HCT116 (cell line): ENCODE results near the gene NOXA1. TPM values are rescaled to one million over a fixed set of nuclear protein-coding genes. Genes with fewer than 3 reads are reported as not detected.

Source experiments
- ATAC-seq: fragments of 200-7000 bp; cut with Tn5 transposase; 2 replicates; pipeline ENCODE4 v1.9.1; 2020; ENCODE audit warnings: mild to moderate bottlenecking, moderate library complexity
- BruUV-seq: library from RNA; stranded (reverse); fragments of 400-500 nt; replicated peaks from 2 replicates; lab custom pipeline; 2021; lab: Mats Ljungman, UMichigan
- CTCF ChIA-PET: fragments of 300-600 bp; sonication (Branson Sonifier 250); formaldehyde crosslinking; loops from one replicate; lab custom pipeline; 2021; ENCODE audit warnings: antibody characterized with exemption; lab: Charles Lee
- POLR2A ChIA-PET: fragments of 300-600, 350-600 bp; sonication (Branson Sonifier 250); formaldehyde crosslinking; loops from one replicate; lab custom pipeline; 2021; ENCODE audit warnings: antibody characterized with exemption; lab: Charles Lee
- RAD21 ChIA-PET, 2 experiments: fragments of 300-600 bp; sonication (Branson Sonifier 250); formaldehyde crosslinking; loops; one replicate each; lab custom pipeline; 2023; ENCODE audit warnings: low total read pairs in 2 of 2; ENCODE audit not compliant: uncharacterized antibody in 2 of 2, unreplicated experiment in 2 of 2, low non-redundant PET in 1 of 2; lab: Charles Lee
- DNase-seq: peaks from one replicate; pipeline ENCODE4 v3.0.0-alpha.2; 2010; ENCODE audit warnings: low read depth, low spot score
- H2AFZ ChIP-seq: fragments of 200-600 bp; shearing (Covaris generic), sonication (generic); 2 replicates; pipeline ENCODE4 v1.6.1; 2017; ENCODE audit warnings: low read depth, mixed run types, mixed read lengths, antibody characterized with exemption, low read length; ENCODE audit not compliant: poor library complexity, severe bottlenecking
- H3K27ac ChIP-seq: 2 replicates; pipeline ENCODE4 v1.5.1; 2012; ENCODE audit warnings: low read depth, low read length
- H3K27me3 ChIP-seq: fragments of 200-600 bp; sonication (generic); 2 replicates; pipeline ENCODE4 v1.6.1; 2016; ENCODE audit warnings: mixed run types, low read length, mixed read lengths; ENCODE audit not compliant: insufficient read depth
- H3K36me3 ChIP-seq, 2 experiments: fragments of 200-500 bp in 1 of 2; fragments of 200-600 bp in 1 of 2; sonication (Bioruptor generic) in 1 of 2; sonication (generic) in 1 of 2; 2 replicates each; pipeline versions ENCODE4 v1.5.1 to v1.6.1; 2014 to 2016; ENCODE audit warnings: low read length in 2 of 2, inconsistent platforms in 1 of 2, mixed read lengths in 1 of 2, mixed run types in 1 of 2; ENCODE audit not compliant: insufficient read depth in 2 of 2, control insufficient read depth in 1 of 2
- H3K4me1 ChIP-seq, 2 experiments: fragments of 200-600 bp in 1 of 2; sonication (generic) in 1 of 2; 2 replicates each; pipeline versions ENCODE4 v1.5.1 to v1.6.1; 2012 to 2017; ENCODE audit warnings: low read length in 2 of 2, inconsistent platforms in 1 of 2, mild to moderate bottlenecking in 1 of 2, mixed read lengths in 1 of 2, mixed run types in 1 of 2, moderate library complexity in 1 of 2; ENCODE audit not compliant: insufficient read depth in 2 of 2, control insufficient read depth in 1 of 2
- H3K4me2 ChIP-seq: fragments of 200-600 bp; sonication (generic); 2 replicates; pipeline ENCODE4 v1.6.1; 2017; ENCODE audit warnings: mixed run types, low read length, mixed read lengths
- H3K4me3 ChIP-seq, 2 experiments: fragments of 200-600 bp in 1 of 2; sonication (generic) in 1 of 2; replicated peaks in 1 of 2; 2 replicates each; pipeline ENCODE4 v1.5.1; 2011 to 2016; ENCODE audit warnings: low read length in 2 of 2, control low read depth in 1 of 2, low read depth in 1 of 2, mild to moderate bottlenecking in 1 of 2, mixed read lengths in 1 of 2, mixed run types in 1 of 2
- H3K79me2 ChIP-seq: fragments of 200-600 bp; sonication (generic); 2 replicates; pipeline ENCODE4 v1.6.1; 2017; ENCODE audit warnings: mild to moderate bottlenecking, mixed run types, low read length, moderate library complexity, mixed read lengths; ENCODE audit not compliant: insufficient read depth
- H3K9ac ChIP-seq: fragments of 200-600 bp; sonication (generic); 2 replicates; pipeline ENCODE4 v1.6.1; 2016; ENCODE audit warnings: low read length, mixed read lengths
- H3K9me2 ChIP-seq: fragments of 200-600 bp; sonication (generic), shearing (Covaris generic); 2 replicates; pipeline ENCODE4 v1.6.1; 2017; ENCODE audit warnings: mixed run types, mild to moderate bottlenecking, moderate library complexity; ENCODE audit not compliant: insufficient read depth
- H3K9me3 ChIP-seq, 2 experiments: fragments of 200-500 bp in 1 of 2; fragments of 200-600 bp in 1 of 2; sonication (Bioruptor generic) in 1 of 2; sonication (generic) in 1 of 2; 2 replicates each; pipeline ENCODE4 v1.6.1; 2014 to 2017; ENCODE audit warnings: low read length in 2 of 2, mixed read lengths in 2 of 2, inconsistent platforms in 1 of 2, low read depth in 1 of 2, mild to moderate bottlenecking in 1 of 2, mixed run types in 1 of 2, moderate library complexity in 1 of 2; ENCODE audit not compliant: control insufficient read depth in 1 of 2, insufficient read depth in 1 of 2
- H4K20me1 ChIP-seq: fragments of 200-600 bp; sonication (generic), shearing (Covaris generic); 2 replicates; pipeline ENCODE4 v1.6.1; 2017; ENCODE audit warnings: mixed run types, mild to moderate bottlenecking, moderate library complexity; ENCODE audit not compliant: insufficient read depth
- CBX3 ChIP-seq: IDR thresholded peaks from 2 replicates; pipeline ENCODE4 v1.6.1; 2012; ENCODE audit warnings: low read depth
- CEBPB ChIP-seq: IDR thresholded peaks from 2 replicates; pipeline ENCODE4 v1.6.1; 2012; ENCODE audit warnings: low read depth
- EGR1 ChIP-seq: IDR thresholded peaks from 2 replicates; pipeline ENCODE4 v1.6.1; 2012; ENCODE audit warnings: low read depth
- EZH2phosphoT487 ChIP-seq: fragments of 200-600 bp; IDR thresholded peaks from 2 replicates; pipeline ENCODE4 v1.6.1; 2018; ENCODE audit warnings: antibody characterized with exemption, borderline replicate concordance
- POLR2A ChIP-seq: IDR thresholded peaks from 2 replicates; pipeline ENCODE4 v1.7.0; 2011; ENCODE audit warnings: borderline replicate concordance; ENCODE audit not compliant: insufficient read depth, insufficient read length; ENCODE audit errors: extremely low read depth
- RAD21 ChIP-seq: IDR thresholded peaks from 2 replicates; pipeline ENCODE4 v1.6.1; 2012; ENCODE audit warnings: low read depth, mild to moderate bottlenecking
- SIN3A ChIP-seq: IDR thresholded peaks from 2 replicates; pipeline ENCODE4 v1.6.1; 2012; ENCODE audit warnings: low read depth
- YY1 ChIP-seq: IDR thresholded peaks from 2 replicates; pipeline ENCODE4 v1.6.1; 2011; ENCODE audit warnings: low read length, low read depth, moderate library complexity, mild to moderate bottlenecking; ENCODE audit not compliant: insufficient replicate concordance; ENCODE audit errors: extremely low read depth
- intact Hi-C: fragments of 100-400 bp; cut with micrococcal nuclease; formaldehyde crosslinking; loops from 2 replicates; pipeline ENCODE4 v1.10.0; 2022
- total RNA-seq: library from RNA; stranded (reverse); gene quantifications from one replicate; pipeline ENCODE4 v1.2.1, GENCODE V29; 2021; ENCODE audit not compliant: unreplicated experiment
- TF ChIP-seq, protein P1 (sequence below): IDR thresholded peaks from 2 replicates; pipeline ENCODE4 v1.6.1; 2012; ENCODE audit warnings: low read depth

NOXA1 gene
- total RNA-seq, 1 experiment from 2014 or later = 13.2 TPM

DNA sequence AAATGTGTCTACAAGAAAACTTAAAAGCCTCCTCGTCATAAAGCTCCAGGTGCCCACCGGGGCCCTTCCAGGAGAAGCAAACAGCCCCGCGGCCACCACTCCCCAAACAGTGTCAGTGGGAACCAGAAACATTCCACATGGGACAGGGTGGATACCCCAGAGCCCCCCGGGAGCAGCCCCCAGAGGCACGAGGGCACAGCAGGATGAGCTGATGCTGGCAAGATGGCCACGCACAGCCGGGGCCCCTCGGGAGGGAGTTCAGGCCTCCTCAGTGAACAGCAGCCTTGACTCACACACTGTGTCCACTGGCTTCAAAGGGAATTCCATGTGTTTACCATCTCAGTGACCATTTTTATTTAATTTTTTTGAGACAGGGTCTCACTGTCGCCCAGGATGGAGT is 10.8 kb upstream of the NOXA1 start:
- Histone ChIP-seq H3K9me3 (no peaks in the 10 kb centered on the region), H4K20me1 (no peaks in the 10 kb centered on the region), H2AFZ (no peak overlapping the region), H3K27me3 (no peaks in the 10 kb centered on the region), H3K9me2 (no peaks in the 10 kb centered on the region), H3K79me2 (peaks cover 30% of the 10 kb centered on the region; the same call in 1 of the 2 replicates), H3K27ac (peak overlapping the region; percentile 95), H3K36me3 (no peaks in the 10 kb centered on the region), H3K4me1 (peaks cover 43 to 61% of the 10 kb centered on the region in 2 experiments), H3K4me2 (peak overlapping the region; percentile 89), H3K9ac (peak overlapping the region; percentile 78), H3K4me3 (no peak overlapping the region)
- no TSS peak for BruUV-seq
- intact Hi-C loops = no loop called here
- ChIA-PET POLR2A (interaction anchor here (1.0 to 2.2 kb wide), 3 partner anchors 10 to 172 kb away, joined by 3 to 10 read pairs (median 3); partner anchors contain the start of genes EXD3, NOXA1, NRARP and TUBB4B), RAD21 (interaction anchor here in 1 of 2 experiments (1.2 kb wide), 1 partner anchor 126 kb away, joined by 3 read pairs; no protein-coding TSS in a partner anchor), CTCF (interaction anchor here (1.0 to 1.7 kb wide), 2 partner anchors 11 to 172 kb away, joined by 3 to 7 read pairs; partner anchors contain the start of genes EXD3, NOXA1 and TUBB4B)
- no peak for DNase-seq
- peak; percentile 33 for ATAC-seq
- TF ChIP-seq, protein P1, sequence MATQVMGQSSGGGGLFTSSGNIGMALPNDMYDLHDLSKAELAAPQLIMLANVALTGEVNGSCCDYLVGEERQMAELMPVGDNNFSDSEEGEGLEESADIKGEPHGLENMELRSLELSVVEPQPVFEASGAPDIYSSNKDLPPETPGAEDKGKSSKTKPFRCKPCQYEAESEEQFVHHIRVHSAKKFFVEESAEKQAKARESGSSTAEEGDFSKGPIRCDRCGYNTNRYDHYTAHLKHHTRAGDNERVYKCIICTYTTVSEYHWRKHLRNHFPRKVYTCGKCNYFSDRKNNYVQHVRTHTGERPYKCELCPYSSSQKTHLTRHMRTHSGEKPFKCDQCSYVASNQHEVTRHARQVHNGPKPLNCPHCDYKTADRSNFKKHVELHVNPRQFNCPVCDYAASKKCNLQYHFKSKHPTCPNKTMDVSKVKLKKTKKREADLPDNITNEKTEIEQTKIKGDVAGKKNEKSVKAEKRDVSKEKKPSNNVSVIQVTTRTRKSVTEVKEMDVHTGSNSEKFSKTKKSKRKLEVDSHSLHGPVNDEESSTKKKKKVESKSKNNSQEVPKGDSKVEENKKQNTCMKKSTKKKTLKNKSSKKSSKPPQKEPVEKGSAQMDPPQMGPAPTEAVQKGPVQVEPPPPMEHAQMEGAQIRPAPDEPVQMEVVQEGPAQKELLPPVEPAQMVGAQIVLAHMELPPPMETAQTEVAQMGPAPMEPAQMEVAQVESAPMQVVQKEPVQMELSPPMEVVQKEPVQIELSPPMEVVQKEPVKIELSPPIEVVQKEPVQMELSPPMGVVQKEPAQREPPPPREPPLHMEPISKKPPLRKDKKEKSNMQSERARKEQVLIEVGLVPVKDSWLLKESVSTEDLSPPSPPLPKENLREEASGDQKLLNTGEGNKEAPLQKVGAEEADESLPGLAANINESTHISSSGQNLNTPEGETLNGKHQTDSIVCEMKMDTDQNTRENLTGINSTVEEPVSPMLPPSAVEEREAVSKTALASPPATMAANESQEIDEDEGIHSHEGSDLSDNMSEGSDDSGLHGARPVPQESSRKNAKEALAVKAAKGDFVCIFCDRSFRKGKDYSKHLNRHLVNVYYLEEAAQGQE = no peak
- TF ChIP-seq EGR1 = no peak
- no peak for TF ChIP-seq EZH2phosphoT487
- no peak for TF ChIP-seq CEBPB
- TF ChIP-seq SIN3A = no peak
- no peak for TF ChIP-seq POLR2A
- TF ChIP-seq CBX3 = no peak
- no peak for TF ChIP-seq YY1
- no peak for TF ChIP-seq RAD21
